H1 (cell line): Measurements from ENCODE around the gene SNAPC2. TPM values are rescaled to one million over a fixed set of nuclear protein-coding genes. Genes with fewer than 3 reads are reported as not detected.

Source experiments
- CTCF ChIA-PET: fragments of 300-600 bp; sonication (Branson Sonifier 250); formaldehyde crosslinking; loops from one replicate; lab custom pipeline; 2021; ENCODE audit not compliant: partially characterized antibody; lab: Charles Lee
- POLR2A ChIA-PET: fragments of 300-600 bp; sonication (Branson Sonifier 250); formaldehyde crosslinking; loops from one replicate; lab custom pipeline; 2021; ENCODE audit warnings: inconsistent platforms; ENCODE audit not compliant: partially characterized antibody; lab: Charles Lee
- DNase-seq, 2 experiments: peaks; one replicate each; pipeline versions ENCODE4 v3.0.0 to v3.0.0-alpha.2; 2010 to 2022; ENCODE audit warnings: low spot score in 2 of 2, low read depth in 1 of 2, mixed read lengths in 1 of 2
- FAIRE-seq: peaks from 2 replicates; lab custom pipeline; 2011; peaks lifted over from hg19 to GRCh38; lab: Jason Lieb, UNC
- H2AFZ ChIP-seq: 2 replicates; pipeline ENCODE4 v1.8.1; 2012; ENCODE audit warnings: low read length, inconsistent platforms
- H2AK5ac ChIP-seq: 2 replicates; pipeline ENCODE4 v1.6.1; 2013; ENCODE audit warnings: low read depth, low read length
- H2BK120ac ChIP-seq: replicated peaks from 2 replicates; pipeline ENCODE3; 2013; ENCODE audit warnings: low read depth, low read length, inconsistent platforms
- H2BK12ac ChIP-seq: 2 replicates; pipeline ENCODE4 v1.6.1; 2013; ENCODE audit warnings: low read depth, low read length
- H2BK15ac ChIP-seq: 2 replicates; pipeline ENCODE4 v1.6.1; 2013; ENCODE audit warnings: low read length
- H2BK20ac ChIP-seq: 2 replicates; pipeline ENCODE4 v1.6.1; 2013; ENCODE audit warnings: low read length
- H2BK5ac ChIP-seq: 2 replicates; pipeline ENCODE4 v1.6.1; 2013; ENCODE audit warnings: low read depth, low read length
- H3K14ac ChIP-seq: 2 replicates; pipeline ENCODE4 v1.6.1; 2013; ENCODE audit warnings: inconsistent platforms; ENCODE audit not compliant: insufficient read length
- H3K18ac ChIP-seq: 2 replicates; pipeline ENCODE4 v1.6.1; 2013; ENCODE audit warnings: low read length; ENCODE audit errors: extremely low read depth
- H3K23ac ChIP-seq: 2 replicates; pipeline ENCODE4 v1.6.1; 2013; ENCODE audit warnings: inconsistent platforms; ENCODE audit not compliant: insufficient read length
- H3K23me2 ChIP-seq: 2 replicates; pipeline ENCODE4 v1.6.1; 2013; ENCODE audit warnings: low read depth, low read length
- H3K27ac ChIP-seq: 2 replicates; pipeline ENCODE4 v1.6.1; 2011; ENCODE audit warnings: low read depth, low read length, inconsistent platforms
- H3K27me3 ChIP-seq, 4 experiments: replicated peaks in 1 of 4; 1 replicate in 1 of 4; 2 replicates in 3 of 4; pipeline versions ENCODE4 v1.6.1 to v1.8.1; 2011 to 2013; ENCODE audit warnings: low read length in 3 of 4, mild to moderate bottlenecking in 3 of 4, inconsistent platforms in 2 of 4, mixed read lengths in 2 of 4, moderate library complexity in 1 of 4; ENCODE audit not compliant: control insufficient read depth in 3 of 4, insufficient read depth in 3 of 4; ENCODE audit errors: extremely low read depth in 1 of 4
- H3K36me3 ChIP-seq, 4 experiments: 2 replicates each; pipeline versions ENCODE4 v1.6.1 to v1.8.1; 2011 to 2013; ENCODE audit warnings: mild to moderate bottlenecking in 4 of 4, low read length in 3 of 4, moderate library complexity in 2 of 4, control low read depth in 1 of 4, inconsistent platforms in 1 of 4; ENCODE audit not compliant: insufficient read depth in 4 of 4, control insufficient read depth in 2 of 4
- H3K4ac ChIP-seq: replicated peaks from 2 replicates; pipeline ENCODE3; 2013; ENCODE audit warnings: low read length, low read depth, mixed read lengths, inconsistent platforms; ENCODE audit not compliant: insufficient read length
- H3K4me1 ChIP-seq, 4 experiments: replicated peaks in 1 of 4; 1 replicate in 1 of 4; 2 replicates in 3 of 4; pipeline versions ENCODE4 v1.6.1 to v1.8.1; 2011 to 2013; ENCODE audit warnings: low read length in 3 of 4, inconsistent platforms in 2 of 4, mixed read lengths in 1 of 4; ENCODE audit not compliant: insufficient read depth in 4 of 4, control insufficient read depth in 3 of 4
- H3K4me2 ChIP-seq, 2 experiments: 2 replicates each; pipeline versions ENCODE4 v1.6.1 to v1.8.1; 2011 to 2013; ENCODE audit warnings: low read depth in 2 of 2, low read length in 2 of 2, control low read depth in 1 of 2, inconsistent platforms in 1 of 2, mild to moderate bottlenecking in 1 of 2; ENCODE audit not compliant: insufficient read depth in 1 of 2
- H3K4me3 ChIP-seq, 4 experiments: fragments of 200-600, 300-600 bp in 1 of 4; sonication (generic), shearing (Covaris generic), sonication (Bioruptor Twin) in 1 of 4; 2 replicates each; pipeline versions ENCODE4 v1.5.1 to v1.8.1; 2011 to 2016; ENCODE audit warnings: low read length in 4 of 4, low read depth in 3 of 4, control low read depth in 2 of 4, inconsistent platforms in 2 of 4, mild to moderate bottlenecking in 2 of 4, mixed read lengths in 1 of 4, moderate library complexity in 1 of 4; ENCODE audit not compliant: insufficient read depth in 2 of 4; ENCODE audit errors: extremely low read depth in 1 of 4
- H3K56ac ChIP-seq: replicated peaks from 2 replicates; pipeline ENCODE3; 2013; ENCODE audit warnings: low read depth, mild to moderate bottlenecking, mixed read lengths, low read length, inconsistent platforms; ENCODE audit not compliant: insufficient read length
- H3K79me1 ChIP-seq: 2 replicates; pipeline ENCODE4 v1.6.1; 2013; ENCODE audit warnings: low read depth, low read length, control low read depth
- H3K79me2 ChIP-seq, 2 experiments: 2 replicates each; pipeline versions ENCODE4 v1.6.1 to v1.8.1; 2012 to 2013; ENCODE audit warnings: low read length in 2 of 2, mild to moderate bottlenecking in 2 of 2, inconsistent platforms in 1 of 2; ENCODE audit not compliant: insufficient read depth in 2 of 2, control insufficient read depth in 1 of 2
- H3K9ac ChIP-seq, 4 experiments: replicated peaks in 1 of 4; 1 replicate in 1 of 4; 2 replicates in 3 of 4; pipeline versions ENCODE4 v1.6.1 to v1.8.1; 2011 to 2013; ENCODE audit warnings: low read depth in 3 of 4, low read length in 3 of 4, control low read depth in 2 of 4, mild to moderate bottlenecking in 2 of 4, moderate library complexity in 2 of 4, inconsistent platforms in 1 of 4; ENCODE audit errors: extremely low read depth in 1 of 4
- H3K9me3 ChIP-seq, 2 experiments: 2 replicates each; pipeline versions ENCODE4 v1.6.1 to v1.8.1; 2012 to 2013; ENCODE audit warnings: mild to moderate bottlenecking in 2 of 2, moderate library complexity in 2 of 2, control low read depth in 1 of 2, inconsistent platforms in 1 of 2, low read depth in 1 of 2, low read length in 1 of 2, mixed read lengths in 1 of 2; ENCODE audit not compliant: insufficient read depth in 2 of 2
- H4K20me1 ChIP-seq, 2 experiments: replicated peaks in 1 of 2; 2 replicates each; pipeline versions ENCODE3 to v1.8.1; 2011 to 2013; ENCODE audit warnings: inconsistent platforms in 2 of 2, low read length in 2 of 2, mild to moderate bottlenecking in 1 of 2; ENCODE audit not compliant: insufficient read depth in 2 of 2, control insufficient read depth in 1 of 2
- H4K5ac ChIP-seq: 2 replicates; pipeline ENCODE4 v1.6.1; 2013; ENCODE audit warnings: low read length, low read depth, mixed read lengths, inconsistent platforms; ENCODE audit not compliant: insufficient read length
- H4K8ac ChIP-seq: 2 replicates; pipeline ENCODE4 v1.8.0; 2013; ENCODE audit warnings: mild to moderate bottlenecking, moderate library complexity, low read length, inconsistent platforms; ENCODE audit not compliant: insufficient read depth; ENCODE audit errors: extremely low read depth
- H4K91ac ChIP-seq: replicated peaks from 2 replicates; pipeline ENCODE3; 2013; ENCODE audit warnings: low read length, mixed read lengths, inconsistent platforms; ENCODE audit not compliant: insufficient read length
- ATF3 ChIP-seq: IDR thresholded peaks from 2 replicates; pipeline ENCODE4 v1.6.1; 2011; ENCODE audit warnings: low read depth, mild to moderate bottlenecking, low read length; ENCODE audit not compliant: insufficient read depth
- BCL11A ChIP-seq, 2 experiments: IDR thresholded peaks; one replicate each; pipeline ENCODE4 v1.6.1; 2011; ENCODE audit warnings: low read depth in 2 of 2, low read length in 2 of 2, mild to moderate bottlenecking in 2 of 2
- CBX5 ChIP-seq: fragments of 300-800, 300-1000 bp; sonication (generic); IDR thresholded peaks from 2 replicates; pipeline ENCODE4 v1.7.1; 2016; ENCODE audit warnings: antibody characterized with exemption, low read length, low read depth
- CTBP2 ChIP-seq: IDR thresholded peaks from 2 replicates; pipeline ENCODE4 v1.7.0; 2011; ENCODE audit warnings: borderline replicate concordance, mild to moderate bottlenecking, moderate library complexity, mixed read lengths, low read length; ENCODE audit not compliant: insufficient read depth, insufficient read length
- E2F6 ChIP-seq: IDR thresholded peaks from 2 replicates; pipeline ENCODE4 v1.6.1; 2012; ENCODE audit warnings: inconsistent platforms
- GTF2F1 ChIP-seq: IDR thresholded peaks from 2 replicates; pipeline ENCODE4 v1.6.1; 2012; ENCODE audit warnings: low read depth, low read length, improper control_type of control experiment, borderline replicate concordance
- HDAC2 ChIP-seq, 2 experiments: fragments of 300-600 bp in 1 of 2; sonication (generic) in 1 of 2; IDR thresholded peaks; 2 replicates each; pipeline ENCODE4 v1.6.1; 2011 to 2012; ENCODE audit warnings: low read depth in 2 of 2, low read length in 2 of 2, mild to moderate bottlenecking in 2 of 2, moderate library complexity in 2 of 2, borderline replicate concordance in 1 of 2, inconsistent platforms in 1 of 2
- POLR2AphosphoS5 ChIP-seq: IDR thresholded peaks from 2 replicates; pipeline ENCODE4 v1.6.1; 2011; ENCODE audit warnings: low read depth, low read length
- RNF2 ChIP-seq: fragments of 200-900, 300-1000 bp; sonication (generic); IDR thresholded peaks from 2 replicates; pipeline ENCODE4 v1.7.1; 2016; ENCODE audit warnings: borderline replicate concordance, low read depth, mild to moderate bottlenecking, antibody characterized with exemption, low read length; ENCODE audit not compliant: poor library complexity, severe bottlenecking; ENCODE audit errors: missing control alignments
- SUZ12 ChIP-seq: fragments of 200-600 bp; sonication (generic); IDR thresholded peaks from 2 replicates; pipeline ENCODE4 v1.6.1; 2012; ENCODE audit warnings: mild to moderate bottlenecking, inconsistent platforms, low read length, moderate library complexity, mixed read lengths
- ZNF274 ChIP-seq: IDR thresholded peaks from 2 replicates; pipeline ENCODE4 v1.7.0; 2012; ENCODE audit warnings: low read length, borderline replicate concordance; ENCODE audit errors: extremely low read depth
- WGBS, 2 experiments: shearing (Covaris generic) in 1 of 2; methylation state at CpG; one replicate each; pipeline versions ENCODE4 v1.1.6 to v1.1.7; 2013 to 2015; ENCODE audit warnings: low lambda C conversion rate in 2 of 2, mixed read lengths in 2 of 2, inconsistent platforms in 1 of 2, low coverage in 1 of 2, missing lambda C conversion rate in 1 of 2; ENCODE audit not compliant: insufficient replicate concordance in 2 of 2, insufficient coverage in 1 of 2, insufficient read length in 1 of 2; ENCODE audit errors: extremely low coverage in 1 of 2, missing lambda C conversion rate in 1 of 2; 5-methylcytosine and 5-hydroxymethylcytosine counted together
- polyA plus RNA-seq, 7 experiments: library from polyadenylated mRNA; depleted of rRNA in 3 of 7; stranded (reverse) in 5 of 7; unstranded in 2 of 7; fragments of >200 nt in 5 of 7; fragments of 200-250 nt in 2 of 7; gene quantifications; 1 replicate in 5 of 7; 2 replicates in 1 of 7; 4 replicates in 1 of 7; pipeline versions ENCODE4 v1.2.1 to v1.2.3, GENCODE V29; 2011 to 2013; ENCODE audit warnings: missing spikeins in 2 of 7, mixed read lengths in 2 of 7
- total RNA-seq: library from RNA; stranded (reverse); fragmentation: NEBNext Ultra II Directional; extraction: Animal tissue kit (Norgen Biotek cat#: 25700); gene quantifications from 2 replicates; pipeline ENCODE4 v1.2.1, GENCODE V29; 2021

SNAPC2 gene
- total and polyA plus RNA-seq, 2 of the 8 experiments (the other 6 are each of a cell fraction or from before 2014, with no cell fraction given): 18.2 to 20.3 TPM

GRCh38 chr19:7907122-7907521 is 13.0 kb upstream of the SNAPC2 start:
- peak overlapping the region; percentile 83; the same call in 1 of the 2 replicates for H4K8ac ChIP-seq
- H2AK5ac ChIP-seq: no peak overlapping the region
- no peak overlapping the region for H4K91ac ChIP-seq
- no peak overlapping the region for H3K4me2 ChIP-seq
- peaks cover 0 to 22% of the 10 kb centered on the region in 2 experiments; a peak in 2 of 4 replicates for H3K79me2 ChIP-seq
- no peak overlapping the region for H2BK12ac ChIP-seq
- WGBS, 2 experiments: 99% methylated on average over 17 of the region's 19 CpGs; no CpG with 5 or more reads in 1 of the 2 experiments
- H2AFZ ChIP-seq: no peak overlapping the region
- H2BK20ac ChIP-seq: no peak overlapping the region
- ChIA-PET CTCF (interaction anchor here (0.6 to 1.8 kb wide), 2 partner anchors 10 to 61 kb away, joined by 3 to 12 read pairs; no protein-coding TSS in a partner anchor), POLR2A (no interaction called here)
- H2BK5ac ChIP-seq: no peak overlapping the region
- H2BK120ac ChIP-seq: no peak overlapping the region
- FAIRE-seq (no peak), DNase-seq (no peak)
- no peak overlapping the region for H3K4ac ChIP-seq
- peaks cover 13% of the 10 kb centered on the region for H3K23me2 ChIP-seq
- H3K27ac ChIP-seq: no peak overlapping the region
- no peak overlapping the region for H3K4me3 ChIP-seq
- no peaks in the 10 kb centered on the region for H3K27me3 ChIP-seq
- peaks cover 5 to 23% (median 15%) of the 10 kb centered on the region in 4 experiments; a peak in 5 of 8 replicates for H3K36me3 ChIP-seq
- no peak overlapping the region for H4K5ac ChIP-seq
- no peak overlapping the region for H3K23ac ChIP-seq
- peaks cover 4 to 18% of the 10 kb centered on the region in 2 experiments for H4K20me1 ChIP-seq
- H2BK15ac ChIP-seq: no peak overlapping the region
- H3K56ac ChIP-seq: no peak overlapping the region
- no peak overlapping the region for H3K9ac ChIP-seq
- TF ChIP-seq ZNF274 (no peak), CTBP2 (no peak), E2F6 (no peak), POLR2AphosphoS5 (no peak), RNF2 (no peak), ATF3 (no peak), CBX5 (no peak), SUZ12 (no peak), BCL11A (IDR thresholded peaks at IDR 0.05; ENCODE audit: low read depth in 2 of 2, low read length in 2 of 2) (no peak), GTF2F1 (no peak), HDAC2 (IDR thresholded peaks at IDR 0.05; ENCODE audit: borderline replicate concordance in 1 of 2, low read depth in 2 of 2, low read length in 2 of 2) (no peak)
- H3K14ac ChIP-seq: no peak overlapping the region
- H3K18ac ChIP-seq: no peak overlapping the region
- H3K4me1 ChIP-seq: peaks cover 0 to 13% (median 7%) of the 10 kb centered on the region in 4 experiments; a peak in 5 of 7 replicates
- peaks cover 11% of the 10 kb centered on the region for H3K79me1 ChIP-seq
- H3K9me3 ChIP-seq: no peaks in the 10 kb centered on the region
